GM19099 (cell line): Measurements from ENCODE around the gene CHPF.
A peak's percentile ranks its signal among the peaks of the same experiment; 100 is the strongest.

Source experiments
- POLR2A ChIP-seq: IDR thresholded peaks from 3 replicates; pipeline ENCODE4 v1.6.1; 2011; ENCODE audit warnings: low read depth; ENCODE audit not compliant: insufficient read length; ENCODE audit errors: extremely low read depth

CHPF gene

DNA sequence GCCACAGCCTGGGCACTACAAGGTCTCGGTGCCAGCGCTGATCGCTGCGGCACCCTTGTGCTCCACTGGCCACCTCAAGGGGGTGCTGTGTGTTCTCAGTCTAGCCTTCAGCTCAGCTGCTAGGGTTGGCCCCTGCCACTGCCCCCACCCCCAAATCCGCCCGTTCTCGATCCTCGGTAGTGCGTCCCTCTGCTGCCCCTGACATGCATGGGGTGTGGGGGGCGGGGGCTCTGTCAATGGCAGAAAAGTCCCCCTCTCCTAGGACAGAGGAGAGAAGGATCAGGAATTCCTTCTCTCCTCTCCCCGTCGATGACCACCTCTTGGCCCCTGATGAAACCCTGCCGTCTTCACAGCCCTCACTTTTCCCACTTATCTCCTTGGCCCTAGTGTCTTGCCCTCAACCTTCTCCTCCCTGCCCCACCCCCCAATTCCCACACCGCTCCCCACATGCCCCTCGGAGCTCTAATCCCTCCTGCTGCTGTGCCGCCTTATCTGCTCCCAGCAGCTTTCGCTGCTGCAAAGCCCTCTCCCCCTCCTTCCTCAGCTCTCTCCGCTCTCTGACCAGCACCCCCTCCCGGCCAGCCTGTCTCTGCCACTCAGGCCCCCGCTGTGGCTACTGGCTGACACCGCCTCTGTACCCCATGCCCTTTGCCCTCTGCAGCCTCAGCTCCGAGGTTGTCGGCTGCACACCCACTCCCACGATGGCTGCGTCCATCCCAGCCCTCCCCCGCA is 33.7 kb downstream of the CHPF start:
- no peak for TF ChIP-seq POLR2A

DNA sequence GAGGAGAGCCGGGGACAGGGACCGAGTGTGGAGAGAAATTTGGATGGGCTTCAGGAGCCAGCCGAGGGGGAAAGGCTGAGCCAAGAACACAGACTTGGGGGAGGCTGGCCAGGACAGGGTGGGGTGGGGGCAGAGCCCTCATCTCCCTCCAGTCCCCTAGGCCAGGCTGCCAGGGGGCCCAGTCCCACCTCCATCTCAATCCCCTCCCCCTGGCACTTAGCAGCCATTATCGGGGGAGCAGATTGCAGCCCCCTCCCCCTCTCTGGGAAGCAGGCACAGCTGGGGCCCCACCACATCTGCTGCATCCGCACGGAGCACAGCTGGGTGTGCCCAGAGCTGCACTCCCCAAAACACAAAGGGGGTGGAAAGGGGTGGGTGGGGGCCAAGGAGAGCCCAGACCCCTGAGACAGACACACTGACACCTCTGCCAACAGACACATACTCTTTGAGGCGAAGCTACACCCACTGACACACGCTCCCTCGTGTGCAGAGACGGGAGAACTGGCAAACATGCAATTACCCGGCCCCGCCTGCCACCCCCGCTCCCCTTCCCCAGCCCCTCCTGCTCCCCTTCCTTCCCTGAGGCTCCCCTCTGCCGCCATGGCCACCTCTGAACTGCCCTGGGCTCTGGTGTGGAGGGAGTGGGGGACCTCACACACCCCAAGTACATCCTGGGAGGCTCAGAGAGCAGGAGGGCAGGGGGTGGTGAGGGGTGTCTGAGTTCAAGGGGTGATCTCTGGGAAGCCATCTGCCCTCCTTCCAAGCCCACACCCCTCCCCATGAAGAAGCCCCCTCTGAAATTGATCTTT is 34.4 kb downstream of the CHPF start:
- TF ChIP-seq POLR2A: no peak

DNA sequence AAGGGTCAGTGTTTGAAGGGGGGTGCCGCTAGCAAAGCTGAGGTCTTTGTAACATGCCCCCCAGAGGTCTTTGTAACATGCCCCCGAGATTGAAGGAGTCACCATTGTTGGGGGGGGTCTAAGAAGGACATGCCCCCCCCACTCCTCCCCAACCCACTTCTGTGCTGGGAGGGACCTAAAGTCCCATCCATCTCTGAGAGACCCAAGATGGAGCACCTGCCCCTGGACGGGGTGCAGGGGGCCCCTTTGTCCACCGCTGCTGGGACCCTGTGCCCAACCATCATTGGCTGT is 35.2 kb downstream of the CHPF start:
- no peak for TF ChIP-seq POLR2A

DNA sequence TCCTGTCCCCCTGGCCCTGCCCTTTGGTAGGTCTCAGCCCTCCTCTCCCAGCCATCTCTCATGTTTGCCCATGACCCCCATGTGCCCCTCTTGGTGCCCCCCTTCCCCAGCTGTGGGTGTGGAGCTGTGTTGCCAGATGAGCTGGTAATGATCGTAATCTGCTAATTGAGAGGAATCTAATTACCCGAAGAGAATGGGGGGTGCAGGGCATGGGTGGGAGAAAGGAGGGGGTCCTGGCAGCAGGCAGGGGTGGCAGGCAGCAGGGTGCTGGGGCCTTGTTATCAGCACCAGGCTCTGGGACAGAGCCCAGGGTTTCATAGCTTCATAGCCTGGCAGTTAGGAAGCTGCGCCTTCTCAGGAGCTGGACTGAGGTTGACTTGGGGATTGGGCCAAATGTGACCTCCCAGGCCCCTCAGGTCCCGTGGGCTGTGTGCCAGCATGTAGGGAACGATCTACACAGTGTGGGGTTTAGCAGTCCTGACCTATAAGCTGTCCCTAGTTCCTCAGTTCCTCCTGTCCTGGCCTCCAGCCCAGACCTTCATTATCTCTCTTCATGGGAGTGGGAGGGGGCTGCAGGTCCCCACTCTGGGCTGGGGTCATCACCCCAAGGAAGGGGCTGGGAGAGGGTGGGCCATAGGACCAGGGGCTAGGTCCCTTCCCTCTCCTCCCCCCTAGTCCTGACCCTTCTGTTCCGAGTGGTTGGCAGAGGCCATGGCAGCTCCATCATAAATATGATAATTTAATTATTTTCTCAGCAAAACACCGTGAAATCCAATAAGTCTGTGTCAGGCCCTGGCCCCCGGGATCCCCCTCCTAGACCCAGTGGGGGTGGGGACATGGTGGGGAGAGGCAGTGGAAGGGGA is 35.8 kb downstream of the CHPF start:
- no peak for TF ChIP-seq POLR2A

DNA sequence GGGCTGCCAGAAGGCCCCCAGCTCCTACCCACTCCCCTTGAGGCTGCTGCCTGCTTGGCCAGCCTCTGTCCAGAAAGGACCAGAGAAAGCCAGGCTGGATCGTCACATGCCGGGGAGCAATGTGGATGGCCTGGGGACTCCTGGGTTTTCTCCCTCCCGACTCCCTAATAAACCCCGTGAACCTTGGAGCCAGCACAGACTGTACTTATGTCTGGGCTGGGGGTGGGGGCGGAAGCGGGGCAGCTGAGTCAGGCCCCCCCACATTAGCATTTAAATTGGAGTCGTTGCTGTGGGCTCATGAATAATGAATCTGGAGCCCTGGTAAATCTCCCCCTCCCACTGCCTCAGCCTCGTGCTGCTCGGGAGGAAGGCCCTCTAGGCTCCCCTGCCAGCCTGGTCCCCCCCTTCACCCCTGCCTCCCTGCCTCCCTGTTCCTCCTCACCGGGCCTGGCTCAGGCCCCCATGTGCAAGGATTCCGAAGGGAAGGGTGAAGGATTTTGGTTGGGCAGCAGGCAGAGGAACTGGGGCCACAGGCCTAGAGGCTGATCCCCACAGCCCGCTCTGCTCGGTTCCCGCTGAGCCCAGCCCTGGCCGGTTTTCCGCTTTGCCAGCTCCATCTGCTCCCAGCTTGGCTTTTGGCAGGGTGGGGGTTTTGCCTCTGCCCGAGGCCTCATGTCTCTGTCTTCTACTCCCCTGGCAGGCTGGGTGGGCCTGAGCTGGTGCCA is 36.6 kb downstream of the CHPF start:
- no peak for TF ChIP-seq POLR2A

DNA sequence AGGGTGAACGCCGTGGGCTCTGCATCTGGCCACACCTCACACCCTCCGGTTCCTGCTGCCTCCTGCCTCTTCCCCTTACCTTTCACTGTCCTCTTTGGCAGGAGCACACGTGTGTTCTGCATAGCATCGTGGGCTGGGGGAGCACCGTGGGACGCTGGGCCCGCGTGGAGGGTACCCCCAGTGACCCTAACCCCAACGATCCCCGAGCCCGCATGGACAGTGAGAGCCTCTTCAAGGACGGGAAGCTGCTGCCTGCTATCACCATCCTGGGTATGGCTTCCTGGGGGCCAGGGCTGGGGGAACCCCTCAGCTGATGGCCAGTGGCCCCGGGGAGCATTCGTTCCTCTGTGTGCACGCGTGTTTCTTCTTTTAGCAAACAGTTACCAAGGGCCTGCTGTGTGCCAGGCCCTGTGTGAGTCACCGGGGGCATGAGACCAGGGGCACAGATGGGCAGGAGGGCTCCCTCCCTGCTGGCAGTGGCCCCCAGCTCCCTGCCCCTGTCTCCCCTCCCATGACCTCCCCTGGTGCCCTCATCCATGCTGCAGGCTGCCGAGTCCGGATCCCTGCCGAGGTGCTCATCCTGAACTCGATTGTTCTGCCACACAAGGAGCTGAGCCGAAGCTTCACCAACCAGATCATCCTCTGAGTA is 37.3 kb downstream of the CHPF start:
- no peak for TF ChIP-seq POLR2A

DNA sequence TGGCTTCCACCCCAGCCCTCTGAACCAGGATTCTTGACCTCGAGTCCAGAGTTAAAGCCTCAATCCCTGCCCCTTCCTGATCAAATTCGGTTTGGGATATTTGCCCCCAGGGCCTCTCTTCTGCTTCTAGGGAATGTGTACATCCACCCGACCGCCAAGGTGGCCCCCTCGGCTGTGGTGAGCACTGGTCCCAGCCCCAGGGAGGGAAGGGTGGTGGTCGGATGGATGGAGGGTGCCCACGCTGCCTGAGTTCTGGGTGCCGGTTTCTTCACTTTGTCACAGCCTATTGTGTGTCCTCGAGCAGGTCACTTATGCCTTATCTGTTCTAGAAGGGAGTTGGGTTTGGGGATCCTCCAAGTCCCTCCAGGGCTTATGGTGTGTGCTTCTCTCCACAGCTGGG is 38.0 kb downstream of the CHPF start:
- TF ChIP-seq POLR2A: no peak

DNA sequence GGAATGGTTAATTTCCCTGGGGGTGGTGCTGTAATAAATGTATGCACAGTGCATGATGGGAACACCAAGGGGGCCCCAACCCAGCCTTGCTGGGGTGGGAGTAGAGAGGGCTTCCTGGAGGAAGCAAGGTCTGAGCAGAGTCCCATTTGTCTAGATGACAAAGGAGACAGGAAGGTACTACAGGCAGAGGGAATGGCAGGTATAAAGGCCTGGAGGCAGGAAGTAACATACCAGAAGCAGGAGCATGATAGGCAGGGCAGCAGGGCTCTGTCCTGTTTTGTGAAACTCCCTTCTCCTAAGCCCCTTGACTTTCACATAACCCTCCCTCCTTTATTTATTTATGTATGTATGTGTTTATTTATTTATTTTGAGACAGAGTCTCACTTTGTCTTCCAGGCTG is 41.0 kb downstream of the CHPF start:
- TF ChIP-seq POLR2A: no peak

DNA sequence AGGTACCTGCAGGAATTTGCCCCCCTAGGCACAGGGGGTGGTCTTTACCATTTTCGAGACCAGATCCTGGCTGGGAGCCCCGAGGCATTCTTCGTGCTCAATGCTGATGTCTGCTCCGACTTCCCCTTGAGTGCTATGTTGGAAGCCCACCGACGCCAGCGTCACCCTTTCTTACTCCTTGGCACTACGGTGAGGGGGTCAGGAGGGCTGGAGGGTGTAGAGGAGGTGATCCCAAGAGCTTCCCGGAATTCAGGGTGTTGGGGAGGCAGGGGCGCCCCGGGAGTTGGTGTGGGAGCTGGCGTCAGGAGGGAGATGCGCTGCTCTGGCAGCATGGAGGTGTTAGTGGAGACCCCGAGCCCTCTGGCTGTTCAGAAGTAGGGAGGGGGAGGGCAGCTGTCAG is 41.8 kb downstream of the CHPF start:
- TF ChIP-seq POLR2A: no peak

DNA sequence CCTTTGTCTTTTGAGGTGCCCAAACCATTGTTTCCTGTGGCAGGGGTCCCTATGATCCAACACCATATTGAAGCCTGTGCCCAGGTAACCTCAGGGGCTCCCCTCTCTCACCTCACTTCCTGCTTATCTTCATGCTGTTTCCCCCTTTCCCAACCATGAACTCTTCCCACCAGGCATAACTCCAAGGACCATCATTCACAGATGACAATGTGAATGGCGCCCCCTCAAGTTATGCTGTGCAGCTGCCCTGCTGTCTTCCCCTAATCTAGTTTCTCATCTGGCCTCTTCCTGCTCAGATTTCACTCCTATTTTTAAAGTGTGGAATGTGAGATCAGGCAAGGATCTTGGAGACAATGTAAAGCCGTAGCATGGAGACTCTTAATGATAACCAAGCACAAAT is 43.5 kb downstream of the CHPF start:
- TF ChIP-seq POLR2A: no peak

DNA sequence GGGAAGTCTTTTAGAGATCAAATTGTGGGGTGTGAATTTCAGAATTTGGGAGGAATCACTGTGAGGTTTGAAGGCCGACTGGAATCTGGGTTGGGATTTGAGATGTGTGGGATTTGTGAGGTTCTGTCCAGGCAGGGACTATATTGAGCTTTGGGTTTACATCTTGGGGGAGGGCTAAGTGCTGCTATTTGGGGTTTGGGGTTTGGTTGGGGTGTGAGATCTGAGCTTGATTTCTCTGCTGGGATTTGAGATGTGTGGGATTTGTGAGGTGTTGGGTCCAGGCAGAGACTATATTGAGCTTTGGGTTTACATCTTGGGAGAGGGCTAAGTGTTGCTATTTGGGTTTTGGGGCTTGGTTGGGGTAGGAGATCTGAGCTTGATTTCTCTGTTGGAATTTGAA is 44.1 kb downstream of the CHPF start:
- TF ChIP-seq POLR2A: no peak

DNA sequence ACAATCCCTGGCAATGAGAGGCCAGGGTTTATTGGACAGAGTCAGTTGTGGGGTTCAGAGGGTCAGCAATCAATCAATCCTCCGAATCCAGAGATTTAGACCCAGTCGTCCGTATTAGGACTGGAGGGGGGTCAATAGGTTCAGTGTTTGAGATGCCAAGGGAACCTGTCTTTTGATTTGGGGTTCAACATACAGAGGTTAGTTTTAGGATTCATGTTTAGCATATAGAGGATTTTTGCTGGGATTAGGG is 44.6 kb downstream of the CHPF start:
- TF ChIP-seq POLR2A: no peak

DNA sequence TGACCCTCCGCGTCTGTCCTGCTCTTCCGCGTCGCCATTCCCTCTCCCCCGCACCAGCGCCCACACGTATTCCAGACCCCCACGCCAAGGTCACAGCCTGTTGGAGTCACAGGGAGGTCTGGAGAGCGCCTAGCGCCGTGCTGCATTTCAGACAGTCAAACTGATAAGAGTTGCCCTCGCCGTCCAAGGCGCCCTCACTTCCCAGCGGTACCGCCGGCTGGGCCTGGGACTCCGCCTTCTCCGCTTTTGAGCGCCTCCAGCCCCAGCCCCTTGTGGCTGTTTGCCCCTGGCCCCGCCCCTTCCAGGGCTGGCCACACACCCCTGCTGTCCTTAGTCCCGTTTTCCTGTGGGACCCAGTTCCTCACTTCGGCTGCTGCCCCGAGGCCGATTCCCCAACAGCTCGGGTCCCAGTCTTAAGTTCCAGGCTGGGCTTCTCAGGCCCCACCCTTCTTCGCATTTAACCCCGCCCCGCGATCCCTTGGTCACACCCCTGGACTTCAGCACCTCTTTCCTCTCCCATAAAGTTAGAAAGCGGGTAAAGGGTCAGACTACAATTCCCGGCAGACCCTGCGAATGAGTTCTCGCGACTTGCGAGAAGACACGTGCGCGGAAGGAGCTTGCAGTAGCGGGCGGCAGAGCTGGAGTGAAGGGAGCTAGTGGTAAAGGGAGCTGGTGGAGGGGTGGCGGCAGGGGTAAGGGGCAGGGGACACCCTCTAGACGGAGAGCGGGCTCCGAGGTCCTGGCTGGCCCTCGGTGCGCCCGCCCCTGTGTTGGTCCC is 45.1 kb downstream of the CHPF start, which contains the start of gene GMPPA:
Gene GMPPA, plus strand, starts transcription at position 612 of the 778 bp plus-strand sequence. CDS start 1,085 bp downstream, outside the sequence.
- TF ChIP-seq POLR2A: peak; percentile 94

DNA sequence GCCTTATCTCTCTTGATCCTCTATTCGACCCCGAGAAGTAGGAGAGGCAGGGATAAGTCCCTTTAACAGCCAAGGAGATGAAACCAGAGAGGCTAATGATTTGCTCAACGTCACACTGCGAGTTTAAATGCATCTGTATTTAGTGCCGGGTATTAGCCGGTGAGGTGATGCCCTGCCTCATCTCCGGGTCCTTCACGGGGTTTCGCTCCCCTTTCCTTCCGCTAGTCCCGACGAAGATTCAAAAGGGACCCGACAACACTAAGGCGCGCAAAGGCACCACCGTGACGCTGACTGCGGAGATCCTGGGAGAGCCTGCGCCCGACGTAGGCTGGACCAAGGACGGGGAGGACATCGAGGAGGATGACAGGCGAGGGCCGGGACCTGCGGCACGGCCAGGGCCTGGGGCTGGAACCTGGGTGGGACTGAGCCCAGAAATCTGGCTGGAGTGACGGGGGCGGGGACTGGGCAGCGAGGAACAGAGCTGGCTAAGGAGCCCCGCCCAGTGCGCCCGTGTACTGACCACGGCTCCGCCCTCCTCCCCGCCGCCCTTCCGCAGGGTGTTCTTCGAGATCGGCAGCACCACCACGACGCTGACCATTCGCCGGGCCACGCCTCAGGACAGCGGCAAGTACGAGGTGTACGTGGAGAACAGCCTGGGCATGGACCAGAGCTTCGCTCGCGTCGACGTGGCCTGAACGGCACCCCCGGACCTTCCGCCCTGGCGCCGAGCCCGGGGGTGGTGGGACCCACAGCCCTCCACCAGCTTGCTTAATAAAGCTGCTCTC is 45.9 kb downstream of the CHPF start:
- no peak for TF ChIP-seq POLR2A
